HG02571 (cell line): Measurements from ENCODE around the gene DOK6.

Source experiments
- ATAC-seq: cut with Tn5 transposase; IDR thresholded peaks from one replicate; pipeline ENCODE4 v1.9.1; 2021; ENCODE audit warnings: mild to moderate bottlenecking, moderate library complexity; ENCODE audit not compliant: unreplicated experiment

The DOK6 gene

DNA sequence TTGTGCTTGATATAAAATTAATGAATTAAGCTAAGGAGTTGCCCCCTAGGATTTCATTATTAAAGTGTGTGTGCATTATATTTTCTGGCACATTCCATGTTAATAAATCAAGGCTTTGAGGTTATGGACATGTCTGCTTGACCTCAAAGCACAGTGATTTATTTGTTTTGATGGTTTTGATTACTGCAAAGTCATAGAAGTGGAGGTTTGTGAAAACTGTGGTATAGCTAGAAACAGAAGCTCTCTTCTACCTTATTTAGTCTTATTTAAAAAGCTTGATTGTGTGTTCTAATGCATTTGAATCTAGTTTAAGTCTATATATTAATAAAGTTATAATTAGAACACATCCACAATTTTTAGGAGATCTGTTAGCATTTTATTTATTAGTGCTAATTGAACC, 32.2 kb downstream of the DOK6 start:
- ATAC-seq: no peak

DNA sequence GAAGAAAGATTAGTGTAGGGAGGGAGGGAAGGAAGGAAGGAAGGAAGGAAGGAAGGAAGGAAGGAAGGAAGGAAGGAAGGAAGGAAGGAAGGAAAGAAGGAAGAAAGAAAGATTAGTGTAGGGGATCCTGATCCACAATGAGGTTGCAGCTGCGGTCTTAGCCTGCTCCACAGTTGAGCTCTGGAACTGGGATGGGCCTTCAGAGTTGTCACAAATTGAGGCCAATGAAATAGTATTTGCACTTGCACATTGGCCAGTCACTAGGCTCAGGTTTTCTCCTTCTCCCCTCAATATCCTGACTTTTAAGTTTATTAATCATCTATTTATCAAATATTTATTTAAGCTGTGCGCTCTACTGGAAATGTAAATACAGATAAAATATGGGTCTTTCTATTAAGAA, 34.3 kb downstream of the DOK6 start:
- ATAC-seq: no peak

DNA sequence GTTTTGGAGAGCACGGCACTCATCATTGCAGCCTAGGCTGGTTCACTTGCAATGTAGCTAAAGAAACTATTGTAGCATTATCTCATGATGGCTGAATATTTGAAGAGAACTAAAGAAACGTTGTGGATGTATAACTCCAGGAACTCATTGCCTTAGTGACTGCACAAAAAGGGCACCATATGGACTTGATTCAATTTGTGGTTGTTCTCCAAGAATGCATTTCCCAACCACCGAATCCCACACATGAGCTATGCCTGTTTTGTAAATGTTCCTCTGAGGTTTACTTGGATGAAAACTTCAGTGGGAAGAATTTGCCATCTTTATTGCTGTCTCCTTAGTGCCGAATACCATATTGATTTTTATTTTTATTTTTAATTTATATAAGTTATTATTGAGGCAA, 43.5 kb downstream of the DOK6 start:
- no peak for ATAC-seq

DNA sequence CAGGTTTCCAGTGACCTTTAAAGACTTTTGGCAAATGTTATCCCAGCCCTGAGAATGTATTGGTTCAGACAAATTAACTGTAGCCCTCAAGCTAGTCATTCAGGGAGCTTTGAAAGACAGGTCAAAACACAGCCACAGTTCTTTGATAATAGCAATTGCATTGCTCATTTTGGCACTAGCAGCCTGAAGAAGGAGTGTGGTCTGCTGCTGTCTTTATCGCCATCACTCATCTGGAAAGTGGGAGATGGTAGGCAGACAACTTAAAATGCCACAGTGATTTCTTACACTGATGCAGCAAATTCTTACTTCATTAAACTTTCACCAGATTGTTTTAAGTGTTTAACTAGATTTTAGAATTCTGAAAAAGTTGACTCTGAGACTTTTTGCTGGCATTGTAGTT, 47.2 kb downstream of the DOK6 start:
- ATAC-seq: no peak

DNA sequence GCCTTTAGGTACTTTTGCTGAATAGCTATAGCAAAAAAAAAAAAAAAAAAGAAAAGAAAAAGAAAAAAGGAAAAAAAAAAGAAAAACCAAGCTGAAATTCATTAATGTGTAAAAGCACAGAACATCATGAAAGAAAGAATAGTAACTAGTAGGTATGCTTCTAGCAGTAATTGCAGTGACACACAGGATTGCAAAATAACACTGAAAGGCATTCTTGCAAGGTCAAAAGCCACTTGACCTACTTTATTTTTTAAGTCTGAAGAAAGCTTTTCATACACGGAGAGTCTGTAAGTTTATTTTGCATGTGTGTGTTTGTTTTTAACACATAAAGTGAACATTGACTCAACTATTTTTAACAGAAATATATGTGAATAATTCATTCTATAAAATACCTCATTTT, 54.4 kb downstream of the DOK6 start:
- ATAC-seq: no peak

DNA sequence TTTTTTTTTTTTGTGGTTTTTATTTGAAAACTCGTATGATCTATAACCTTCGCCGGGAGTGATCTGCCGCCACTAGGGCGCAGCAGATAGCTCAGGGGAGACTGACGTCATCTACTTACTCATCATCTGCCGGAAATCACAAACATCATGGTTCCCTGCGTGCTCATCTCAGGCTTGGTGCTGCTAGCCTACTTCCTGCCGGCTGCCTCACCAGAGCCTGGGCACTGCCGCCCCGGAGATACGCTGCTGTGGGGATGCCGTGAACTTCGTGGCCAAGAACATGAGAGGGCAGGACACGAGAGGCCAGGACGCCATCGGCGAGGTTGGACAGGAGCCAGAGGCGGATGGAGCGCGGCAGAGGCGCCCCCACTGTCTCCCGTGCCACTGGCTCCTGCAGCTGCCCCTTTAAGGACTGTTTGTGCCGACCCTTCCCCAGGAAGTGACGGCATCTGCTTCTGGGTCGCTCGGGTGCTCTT, 68.8 kb downstream of the DOK6 start:
- ATAC-seq: no peak

DNA sequence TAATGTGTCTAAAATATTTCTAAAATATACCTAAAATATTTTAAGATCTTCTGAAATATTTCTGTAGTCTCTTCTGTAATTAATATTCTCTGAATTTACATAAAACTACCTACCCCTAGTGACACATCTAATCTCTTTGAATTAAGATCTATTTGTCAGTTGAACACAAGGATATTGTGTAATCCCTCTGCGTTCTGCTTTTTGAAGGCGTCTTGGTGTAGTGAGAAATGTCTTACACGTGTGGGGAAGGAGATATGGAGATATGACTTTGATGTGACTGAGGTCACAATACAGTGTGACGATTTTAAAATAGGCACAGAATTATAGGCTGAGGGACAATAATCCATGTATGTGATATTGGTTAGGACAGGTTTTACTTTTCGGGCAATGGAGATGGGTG, 79.8 kb downstream of the DOK6 start:
- no peak for ATAC-seq

DNA sequence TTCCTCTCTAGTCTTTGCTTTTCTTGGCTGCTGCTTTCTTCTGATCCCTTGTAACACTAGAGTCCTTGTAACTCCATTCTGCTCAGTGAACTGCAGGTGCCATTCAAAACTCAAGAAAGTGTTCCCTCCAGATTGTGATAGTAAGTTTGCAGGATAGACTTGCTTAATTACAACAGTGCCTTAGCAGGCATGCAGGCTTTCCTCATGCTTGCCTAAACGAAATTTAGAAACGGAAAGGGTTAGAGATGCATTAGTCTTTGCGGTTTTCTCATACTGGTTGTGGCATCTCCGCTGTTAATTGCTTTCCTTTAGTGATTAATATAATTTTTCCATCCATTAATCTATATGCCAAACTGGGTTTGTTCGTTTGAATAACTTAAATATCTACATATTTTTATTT, 82.9 kb downstream of the DOK6 start:
- ATAC-seq: no peak

DNA sequence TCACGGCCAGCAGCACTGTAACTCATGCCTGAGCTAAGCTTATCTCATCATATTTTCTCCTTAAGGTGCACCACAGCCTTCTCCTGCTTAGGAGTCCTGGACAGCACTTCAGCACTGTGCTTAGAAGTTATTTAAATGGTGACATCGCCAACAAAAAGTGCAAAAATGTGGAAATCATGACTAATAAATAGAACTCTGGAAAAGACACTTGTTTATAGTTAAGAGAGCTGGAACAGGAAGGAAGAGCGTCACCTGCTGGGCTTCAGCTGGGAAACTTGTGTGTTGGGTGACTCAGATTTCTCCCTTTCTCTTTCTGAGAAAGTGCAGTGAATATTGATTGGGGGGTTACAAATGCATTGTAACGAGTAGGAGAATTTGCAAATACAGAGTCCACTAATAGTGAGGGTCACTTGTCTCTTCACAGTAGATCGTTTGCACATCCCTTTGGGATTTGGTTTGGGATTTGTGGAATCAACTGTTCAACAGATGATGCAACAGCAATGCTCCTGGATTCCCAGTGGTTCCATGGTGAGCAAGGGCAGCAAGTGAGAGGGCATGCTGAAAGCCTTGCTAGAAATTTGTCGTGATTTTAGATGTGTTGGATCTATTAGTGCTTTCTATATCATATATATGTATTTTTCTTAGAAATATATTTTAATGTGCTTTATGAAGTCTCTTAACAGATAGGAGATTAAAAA, 84.2 kb downstream of the DOK6 start:
- no peak for ATAC-seq

DNA sequence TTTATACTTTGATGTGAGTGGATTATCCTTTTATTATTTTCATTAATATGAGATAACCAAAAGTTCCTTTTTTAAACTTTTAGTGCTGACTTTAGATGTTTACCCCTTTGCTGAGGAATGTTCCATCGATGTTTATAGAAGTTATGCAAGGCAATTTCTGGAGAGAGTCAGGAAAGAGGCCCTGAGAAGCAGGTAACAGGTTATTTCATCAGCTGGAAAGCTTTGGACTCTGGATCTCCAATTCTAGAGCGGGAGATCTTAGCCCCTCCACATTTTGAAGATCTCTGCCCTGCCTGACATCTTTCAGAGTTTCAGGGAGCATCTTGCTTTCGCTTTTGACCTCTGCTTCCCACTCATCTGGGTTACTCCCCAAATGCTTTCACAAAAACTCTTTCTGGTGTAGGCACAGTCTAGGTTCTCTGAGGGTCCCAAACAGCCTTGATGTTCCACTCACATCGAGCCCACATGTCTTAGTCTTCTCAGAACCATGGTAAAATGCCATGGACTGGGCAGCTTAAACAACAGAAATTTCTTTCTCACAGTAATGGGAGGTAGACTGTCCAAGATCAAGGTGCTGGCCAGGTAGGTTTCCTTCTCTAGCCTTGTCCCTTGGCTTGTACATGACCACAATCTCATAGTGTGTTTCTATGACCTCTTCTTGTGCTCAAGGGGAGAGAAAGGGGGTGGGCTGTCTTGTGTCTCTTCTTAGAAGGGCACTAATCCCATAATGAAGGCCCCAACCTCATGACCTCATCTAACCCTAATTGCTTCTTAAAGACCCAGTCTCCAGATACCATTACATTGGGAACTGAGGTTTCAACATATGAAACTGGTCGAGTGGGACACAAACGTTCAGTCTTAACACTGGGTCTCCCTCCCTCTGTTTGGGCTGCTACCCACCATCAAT, 87.1 kb downstream of the DOK6 start:
- no peak for ATAC-seq

DNA sequence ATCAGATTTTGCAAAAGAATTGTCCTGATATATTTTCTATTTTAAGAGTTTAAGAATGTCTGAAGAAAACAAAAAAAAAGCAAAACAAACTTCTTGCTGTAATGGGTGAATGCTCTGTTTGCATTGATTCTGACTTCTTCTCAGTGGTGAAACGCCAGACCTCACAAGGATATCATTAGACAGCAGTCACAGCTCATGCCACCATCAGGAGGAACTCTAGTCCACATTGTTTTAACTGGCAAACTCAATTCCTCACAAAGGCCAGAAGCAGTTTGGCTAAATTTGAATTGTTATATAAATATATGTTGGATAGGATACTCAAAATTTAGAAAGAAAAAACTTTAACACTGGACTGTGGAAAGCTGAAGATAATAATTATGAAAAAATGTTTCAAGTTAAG, 89.4 kb downstream of the DOK6 start:
- ATAC-seq: no peak

DNA sequence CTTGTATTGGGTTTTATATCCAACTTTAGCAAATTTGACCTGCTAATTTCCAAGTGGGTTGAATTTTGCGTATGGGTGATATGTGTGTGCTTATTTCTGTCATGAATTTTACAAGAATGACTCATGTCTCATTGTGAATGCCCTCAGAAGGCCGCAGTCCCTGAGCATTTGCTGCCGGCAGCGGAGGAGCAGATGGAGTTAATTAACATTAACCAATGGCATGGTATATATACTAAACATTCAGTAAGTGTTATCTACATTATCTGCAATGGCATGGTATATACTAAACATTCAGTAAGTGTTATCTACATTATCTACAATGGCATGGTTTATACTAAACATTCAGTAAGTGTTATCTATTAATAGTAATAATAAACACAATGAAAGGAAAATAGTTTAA, 90.1 kb downstream of the DOK6 start:
- no peak for ATAC-seq

DNA sequence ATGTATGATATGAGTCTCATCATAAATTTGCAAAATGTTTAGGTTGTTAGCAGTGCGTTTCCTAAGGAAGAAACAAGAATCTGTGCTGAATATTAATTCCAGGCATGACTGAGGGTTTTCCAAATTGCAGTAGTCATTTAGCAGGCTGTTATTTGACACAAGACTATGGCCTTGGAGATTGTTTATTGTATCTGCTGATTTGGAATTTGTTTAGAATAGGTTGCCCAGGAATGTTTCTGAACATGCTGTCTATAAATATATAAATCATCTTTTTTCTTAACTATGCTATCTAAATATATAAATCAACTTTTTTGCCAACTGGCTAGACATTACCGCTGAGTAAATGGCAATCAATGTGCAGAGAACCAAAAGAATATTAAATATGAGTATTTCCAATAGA, 90.9 kb downstream of the DOK6 start:
- no peak for ATAC-seq

DNA sequence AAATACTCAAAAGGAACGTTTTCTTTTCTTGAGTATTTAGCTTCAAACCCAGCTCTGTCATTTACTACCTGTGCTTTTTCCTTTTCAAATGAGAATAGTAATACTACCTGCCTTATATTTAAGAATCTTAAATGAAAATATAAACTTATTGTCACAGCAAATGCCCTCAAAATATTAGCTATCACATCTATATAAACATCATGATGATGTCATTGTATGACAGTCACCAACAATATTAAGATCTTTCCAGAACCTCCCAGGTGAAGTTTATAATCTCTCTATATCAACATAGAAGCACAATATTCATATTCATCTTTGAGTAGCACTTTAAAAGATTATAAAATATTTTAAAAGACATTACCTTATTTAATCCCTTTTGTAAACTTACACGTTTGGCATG, 92.2 kb downstream of the DOK6 start:
- ATAC-seq: no peak

DNA sequence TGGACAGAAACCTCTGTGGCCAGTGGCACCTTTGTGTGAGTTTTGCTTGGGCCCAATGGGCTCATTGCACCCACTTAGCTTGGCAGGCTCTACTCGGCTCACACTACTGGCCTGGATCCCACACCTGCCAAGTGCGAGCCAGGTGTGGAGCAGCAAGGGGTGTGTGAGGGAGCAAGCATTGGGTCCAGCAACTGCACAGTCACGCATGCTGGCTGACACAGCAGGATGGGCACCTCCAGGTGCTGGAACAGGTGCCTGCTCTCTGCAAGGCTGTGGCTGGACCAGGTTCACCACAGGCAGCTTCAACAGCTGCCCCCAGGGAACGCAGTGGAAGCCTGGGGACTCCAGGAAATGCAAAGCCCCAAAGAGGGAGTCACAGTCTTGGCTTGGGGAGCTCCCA, 94.2 kb downstream of the DOK6 start:
- ATAC-seq: no peak

DNA sequence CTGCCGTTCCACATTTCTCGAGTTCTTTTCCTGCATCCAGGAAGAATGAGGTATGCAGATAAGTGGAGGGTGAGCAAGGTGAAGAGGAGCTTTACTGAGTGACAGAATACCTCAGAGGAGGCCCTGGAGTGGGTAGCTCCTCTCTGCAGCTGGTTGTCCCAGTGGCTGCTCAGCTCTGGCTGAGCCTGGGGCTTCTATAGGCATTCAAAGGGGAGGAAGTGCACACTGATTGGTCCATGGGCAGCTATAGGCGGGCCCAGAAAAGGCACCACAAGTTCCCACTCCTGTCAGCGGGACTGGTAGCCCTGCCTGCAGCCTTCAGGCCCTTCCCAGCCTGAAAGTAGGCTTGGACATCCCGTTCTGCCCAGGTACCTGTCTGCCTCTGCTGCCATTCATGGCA, 94.7 kb downstream of the DOK6 start:
- ATAC-seq: no peak

DNA sequence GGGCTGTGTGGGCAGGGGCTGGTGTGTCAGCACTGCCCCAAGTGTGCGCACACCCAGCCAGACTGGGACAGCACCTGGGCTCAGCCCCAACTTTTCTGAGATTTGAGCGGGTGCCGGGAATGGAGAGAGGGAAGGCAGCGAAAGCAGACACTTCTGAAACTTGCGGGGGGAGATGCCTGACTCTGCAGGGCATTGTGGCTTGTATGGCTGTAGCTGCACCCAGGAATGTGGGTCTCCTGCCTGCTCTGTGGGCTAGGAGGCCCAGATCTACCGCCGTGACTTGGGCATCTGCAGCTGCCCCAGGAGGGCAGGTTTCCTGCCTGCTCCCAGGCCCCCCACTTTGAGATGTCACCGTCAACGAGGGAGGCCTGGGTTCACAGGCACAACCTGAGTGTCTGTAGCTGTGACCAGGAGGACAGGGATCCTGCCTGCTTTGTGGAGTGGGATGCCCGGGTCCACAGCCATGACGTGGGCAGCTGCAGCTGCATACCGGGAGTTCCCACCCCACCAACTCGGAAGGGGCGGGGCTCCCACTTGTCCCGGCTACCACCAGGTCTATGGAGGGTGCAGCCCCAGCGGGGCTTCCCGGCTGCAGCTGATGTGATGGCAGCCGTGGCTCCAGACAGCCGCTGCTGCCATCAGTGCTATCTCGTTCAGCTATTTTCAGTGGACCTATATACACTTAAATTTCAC, 95.3 kb downstream of the DOK6 start:
- no peak for ATAC-seq

DNA sequence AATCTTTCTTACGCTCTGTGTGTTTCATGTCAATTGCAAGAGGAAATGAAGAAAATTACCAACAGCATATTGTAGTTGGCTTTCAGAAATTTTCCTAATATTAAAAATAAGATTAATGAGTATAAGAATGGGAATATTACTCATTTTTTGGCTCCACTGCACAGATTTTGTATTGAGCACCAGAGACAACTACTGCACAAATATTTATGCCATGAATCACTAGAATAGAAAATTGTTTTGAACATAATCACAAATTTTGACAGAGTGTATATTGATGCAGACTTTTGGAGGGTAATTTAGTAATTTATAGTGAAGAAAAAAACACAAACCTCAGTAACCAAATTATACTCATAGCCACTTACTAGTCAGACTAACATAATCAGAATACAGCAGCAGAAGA, 118.3 kb downstream of the DOK6 start:
- no peak for ATAC-seq

DNA sequence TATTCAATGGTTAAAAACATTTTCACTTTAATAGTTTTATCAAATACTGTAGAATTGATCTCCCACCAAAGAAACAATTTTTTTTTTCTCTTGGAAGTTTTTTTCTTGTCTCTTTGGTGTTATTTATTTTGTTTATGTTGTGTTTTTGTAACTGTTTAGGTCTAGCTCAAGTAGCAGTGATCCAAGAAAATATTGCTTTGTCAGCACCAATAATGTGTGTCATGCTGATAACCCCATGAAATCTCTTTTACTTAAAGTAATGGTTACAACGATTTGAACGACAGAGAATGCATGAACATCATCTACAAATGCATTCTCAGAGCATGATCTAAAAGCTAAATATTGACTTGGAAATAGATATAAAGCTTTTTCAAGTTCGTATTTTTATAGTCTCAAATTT, 122.9 kb downstream of the DOK6 start:
- no peak for ATAC-seq

DNA sequence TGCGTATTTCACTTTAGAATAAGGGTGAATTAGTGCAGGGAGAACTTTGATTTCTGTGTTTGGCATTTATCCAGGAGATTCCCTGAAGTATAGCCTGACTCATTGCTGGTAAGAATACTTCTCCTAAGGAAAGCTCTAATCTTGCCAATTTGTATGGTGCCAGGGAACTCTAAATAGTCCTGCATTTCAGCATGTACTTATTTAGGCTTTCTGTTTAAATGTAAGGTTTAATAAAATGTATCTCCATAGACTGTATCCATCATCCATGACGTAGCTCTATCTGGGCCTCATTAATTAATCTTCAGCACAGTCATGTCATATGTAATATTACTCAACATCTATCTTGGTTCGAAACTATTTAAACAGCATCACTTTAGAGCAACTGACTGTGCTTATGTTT, 127.7 kb downstream of the DOK6 start:
- no peak for ATAC-seq

DNA sequence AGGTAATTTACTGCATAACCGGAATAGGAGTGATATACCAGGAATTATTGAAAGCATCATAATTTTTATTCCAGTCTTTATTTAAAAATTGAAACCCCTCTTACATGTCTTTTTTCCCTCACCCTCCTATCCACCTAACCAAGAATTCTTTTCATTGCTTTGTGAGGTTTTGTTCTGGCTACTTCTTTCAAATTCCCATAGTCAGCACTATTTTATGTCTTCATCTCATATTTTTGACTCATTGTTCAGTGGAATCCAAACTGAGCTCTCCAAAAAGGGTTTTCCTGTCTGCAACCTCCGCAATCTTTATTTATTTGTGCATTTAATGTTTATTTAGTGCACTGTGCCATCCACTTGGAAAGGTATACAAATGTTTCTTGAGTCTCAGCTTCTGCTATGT, 128.5 kb downstream of the DOK6 start:
- no peak for ATAC-seq

DNA sequence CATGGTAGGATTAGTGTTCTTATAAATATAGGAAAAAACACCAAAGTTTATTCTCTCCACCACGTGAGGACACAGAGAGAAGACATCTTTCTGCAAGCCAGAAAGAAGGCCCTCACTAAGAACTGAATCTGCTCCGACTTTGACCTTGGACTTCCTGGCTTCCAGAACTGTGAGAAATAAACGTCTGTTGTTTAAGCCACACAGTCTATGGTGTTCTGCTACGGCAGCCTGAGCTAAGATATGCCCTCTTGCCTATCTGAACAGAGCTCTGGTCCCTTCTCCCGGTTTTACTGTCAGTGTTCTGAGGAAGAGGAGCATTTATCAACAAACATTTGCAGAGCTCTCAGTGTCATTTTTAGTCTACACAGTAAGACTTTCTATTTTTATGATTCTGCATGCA, 131.3 kb downstream of the DOK6 start:
- ATAC-seq: no peak
